Activated naive CD4-positive, alpha-beta T cell treated with anti-CD3 and anti-CD28 coated beads, Interleukin-2, amount 50 U/mL, for 72 hours (primary cell): ENCODE measurements around the gene SNRK. TPM values are rescaled to one million over a fixed set of nuclear protein-coding genes. Genes with fewer than 3 reads are reported as not detected.

Experiments used
- ATAC-seq, 2 donors: fragments of 150-1000 bp; cut with Tn5 transposase; 2 replicates each; pipeline ENCODE4 v1.10.0; 2021; ENCODE audit warnings: mild to moderate bottlenecking in 2 of 2, moderate library complexity in 2 of 2
- DNase-seq, 2 donors: peaks; one replicate each; pipeline ENCODE4 v3.0.0; 2021 to 2022; ENCODE audit warnings: low spot score in 2 of 2
- H3K27ac Mint-ChIP-seq, 2 donors: one replicate each; pipeline ENCODE4 v1.8.0; 2022; ENCODE audit warnings: mild to moderate bottlenecking in 2 of 2, mixed read lengths in 2 of 2
- H3K36me3 Mint-ChIP-seq, 2 donors: one replicate each; pipeline ENCODE4 v1.8.0; 2022; ENCODE audit warnings: mixed read lengths in 2 of 2
- H3K9me3 Mint-ChIP-seq, 2 donors: one replicate each; pipeline ENCODE4 v1.8.0; 2022; ENCODE audit warnings: mixed read lengths in 2 of 2
- total RNA-seq, 2 donors: library from RNA; stranded (reverse); gene quantifications; one replicate each; pipeline ENCODE4 v1.2.3, GENCODE V29; 2022

Gene SNRK
- total RNA-seq, 2 donors from 2014 or later: 21.2 to 28.6 TPM

DNA sequence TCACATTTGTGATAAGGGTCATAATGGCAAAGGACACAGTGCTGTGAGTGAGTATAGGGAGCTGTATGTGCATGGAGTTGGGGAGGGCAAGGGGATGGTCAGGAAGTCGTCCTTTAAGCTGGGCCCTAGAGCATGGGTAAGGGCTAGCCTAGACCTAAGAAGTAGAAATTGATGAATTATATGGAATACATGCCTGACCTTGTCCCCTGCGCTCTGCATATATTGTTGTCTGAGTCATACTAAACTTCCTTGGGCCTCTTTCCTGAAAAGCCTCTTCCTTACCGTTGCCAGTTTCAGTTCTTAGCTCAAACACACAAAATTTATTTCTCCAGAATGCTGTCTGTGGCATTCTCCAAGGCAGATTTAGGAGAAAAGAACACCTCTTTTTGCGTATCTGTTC is 4.6 kb downstream of the SNRK start:
- no peak for ATAC-seq
- Mint-ChIP-seq H3K9me3 (no peaks in the 10 kb centered on the region), H3K27ac (peak overlapping the region; percentile 86 to 92), H3K36me3 (peaks cover 0 to 14% of the 10 kb centered on the region in 2 donors)
- no peak for DNase-seq

DNA sequence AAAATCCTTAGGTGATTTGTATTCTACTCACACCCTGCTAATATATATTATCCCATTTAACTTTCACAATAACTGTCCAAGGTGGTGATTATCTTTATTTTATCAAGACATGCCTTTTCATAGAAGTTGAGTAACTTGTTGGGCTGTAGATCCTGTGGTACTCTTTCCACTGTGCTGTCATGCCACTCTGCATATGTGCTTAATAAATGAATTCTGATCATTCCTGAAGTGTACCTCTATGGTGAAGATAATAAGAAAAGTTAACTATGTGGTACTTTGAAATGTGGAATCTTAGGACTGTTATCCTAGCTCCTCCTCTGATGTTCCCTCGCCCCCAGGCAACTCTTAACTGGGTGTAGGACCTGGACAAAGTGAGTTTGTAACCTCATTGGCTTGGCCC is 5.2 kb downstream of the SNRK start:
- peaks cover 0 to 14% of the 10 kb centered on the region in 2 donors for H3K36me3 Mint-ChIP-seq
- ATAC-seq (no peak), DNase-seq (no peak)
- H3K27ac Mint-ChIP-seq: peak overlapping the region in 1 of 2 donors; percentile 92
- no peaks in the 10 kb centered on the region for H3K9me3 Mint-ChIP-seq

DNA sequence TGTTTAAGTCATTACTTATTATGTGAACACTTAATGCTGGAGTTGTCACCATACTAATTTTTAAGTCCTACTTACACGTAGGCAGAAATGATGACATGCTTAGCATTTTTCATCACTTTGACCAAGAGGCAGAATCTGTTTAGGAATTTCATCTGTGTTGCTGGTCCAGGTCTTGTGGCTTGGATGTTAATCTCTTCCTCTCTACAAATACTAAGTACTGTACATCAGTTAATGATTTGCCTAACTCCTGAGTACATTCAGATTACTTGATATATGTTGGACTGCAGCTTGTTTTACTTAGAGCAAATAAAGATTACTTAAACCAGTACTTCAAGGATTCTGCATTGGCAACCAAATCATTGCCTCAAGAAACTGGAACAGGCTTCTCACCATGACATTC is 8.6 kb downstream of the SNRK start:
- no peak for DNase-seq
- no peaks in the 10 kb centered on the region for H3K9me3 Mint-ChIP-seq
- H3K27ac Mint-ChIP-seq: no peak overlapping the region
- H3K36me3 Mint-ChIP-seq: peaks cover 0 to under 1% of the 10 kb centered on the region in 2 donors
- ATAC-seq: no peak

DNA sequence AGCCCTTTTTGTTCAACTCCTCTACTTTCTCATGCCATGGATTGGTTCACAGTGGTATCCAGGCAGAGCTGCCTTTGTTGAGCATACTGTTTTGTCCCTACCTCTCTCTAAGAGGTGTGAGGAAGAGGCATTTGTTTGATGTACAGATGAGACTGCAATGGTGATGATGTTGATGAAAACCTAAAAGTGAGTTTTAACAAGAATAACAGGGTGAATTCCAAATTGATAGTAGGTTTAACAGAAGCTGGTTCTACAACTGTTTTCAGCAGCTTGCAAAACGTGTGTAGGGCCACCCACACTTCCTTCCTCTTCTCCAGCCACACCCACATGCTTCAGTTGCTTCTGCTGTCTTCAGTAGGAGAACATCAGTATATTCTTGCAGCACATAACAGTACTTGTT is 10.2 kb downstream of the SNRK start:
- ATAC-seq (peak; percentile 84 to 88), DNase-seq (no peak)
- Mint-ChIP-seq H3K36me3 (no peaks in the 10 kb centered on the region), H3K27ac (peak overlapping the region in 1 of 2 donors; percentile 72), H3K9me3 (no peaks in the 10 kb centered on the region)

DNA sequence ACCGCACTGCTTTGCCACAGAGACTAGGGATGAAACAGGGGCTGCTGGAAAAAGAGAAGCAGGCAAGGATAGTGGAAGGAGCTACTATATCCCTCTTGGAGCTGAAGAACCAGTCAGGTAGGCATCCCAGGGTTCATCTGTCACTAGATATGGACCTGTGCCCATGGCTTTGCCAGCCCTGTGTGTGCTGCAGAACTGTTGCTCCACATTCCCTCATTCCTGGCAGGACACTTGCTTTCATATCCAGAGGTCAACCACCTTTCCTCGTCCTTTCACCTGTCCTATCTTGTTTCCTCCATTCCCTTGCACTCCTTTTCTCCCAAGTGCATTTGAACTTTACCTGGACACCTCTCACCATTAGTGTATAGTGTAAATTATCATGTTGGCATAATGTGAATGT is 12.0 kb downstream of the SNRK start:
- H3K27ac Mint-ChIP-seq: peak overlapping the region; percentile 72 to 78
- ATAC-seq (no peak), DNase-seq (no peak)
- H3K36me3 Mint-ChIP-seq: peaks cover 0 to 5% of the 10 kb centered on the region in 2 donors
- H3K9me3 Mint-ChIP-seq: no peaks in the 10 kb centered on the region

DNA sequence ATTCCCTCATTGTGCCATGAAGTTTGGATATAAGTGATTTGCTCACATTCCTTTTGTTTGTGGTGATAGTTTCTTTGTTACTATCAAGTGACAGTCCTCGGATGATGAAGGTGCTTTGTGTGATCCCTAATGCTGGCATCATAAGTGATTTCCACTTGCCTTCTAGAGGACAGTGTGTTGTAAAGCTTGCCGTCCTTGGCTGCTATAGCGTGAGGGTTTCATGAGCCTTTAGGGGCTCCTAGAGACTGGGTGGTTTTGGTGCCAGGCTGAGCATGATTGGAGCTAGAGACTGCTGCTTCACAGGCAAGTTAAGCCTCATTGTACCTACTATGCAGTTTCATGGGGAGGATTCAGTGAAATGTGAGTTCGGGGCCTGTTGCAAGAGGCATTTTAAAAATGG is 12.4 kb downstream of the SNRK start:
- Mint-ChIP-seq H3K36me3 (peaks cover 0 to 10% of the 10 kb centered on the region in 2 donors), H3K27ac (peak overlapping the region; percentile 72 to 78), H3K9me3 (no peaks in the 10 kb centered on the region)
- DNase-seq (no peak), ATAC-seq (no peak)

DNA sequence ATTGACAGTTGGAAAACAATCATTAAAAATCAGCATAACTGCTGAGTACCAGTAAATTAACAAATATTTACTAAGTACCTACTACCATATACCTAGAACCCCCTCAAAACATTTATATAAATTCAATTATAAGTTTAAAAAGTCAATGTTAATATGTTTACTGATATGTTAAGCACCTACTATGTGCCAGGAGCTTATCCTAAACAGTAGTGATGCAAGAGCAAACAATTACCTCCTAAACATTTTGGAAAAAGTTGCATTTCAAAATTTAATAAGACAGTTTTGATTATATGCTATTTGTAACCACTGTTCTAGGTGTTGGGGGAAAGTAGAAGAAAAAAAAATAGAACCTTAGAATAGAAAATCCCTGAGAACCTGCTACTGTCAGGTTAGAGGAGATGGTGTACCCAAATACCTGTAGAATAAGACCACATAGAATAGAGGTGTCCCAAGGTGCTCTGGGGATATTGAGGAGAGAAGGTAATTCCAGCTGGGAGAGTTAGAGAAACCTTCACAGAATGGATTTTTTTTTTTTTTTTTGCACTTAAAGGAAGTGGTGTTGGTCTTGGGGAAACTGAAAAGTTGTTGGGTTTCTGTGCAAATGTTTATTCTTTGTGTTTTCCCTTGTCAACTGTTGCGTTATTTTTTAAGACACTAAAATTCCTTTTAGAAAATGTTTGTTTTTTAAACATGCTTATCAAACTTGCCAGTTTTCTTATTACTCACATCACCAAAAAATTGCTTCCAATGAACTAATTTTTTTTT is 16.0 kb downstream of the SNRK start:
- no peak for DNase-seq
- H3K36me3 Mint-ChIP-seq: peaks cover 7 to 29% of the 10 kb centered on the region in 2 donors
- no peak for ATAC-seq
- H3K27ac Mint-ChIP-seq: no peak overlapping the region
- H3K9me3 Mint-ChIP-seq: no peaks in the 10 kb centered on the region

DNA sequence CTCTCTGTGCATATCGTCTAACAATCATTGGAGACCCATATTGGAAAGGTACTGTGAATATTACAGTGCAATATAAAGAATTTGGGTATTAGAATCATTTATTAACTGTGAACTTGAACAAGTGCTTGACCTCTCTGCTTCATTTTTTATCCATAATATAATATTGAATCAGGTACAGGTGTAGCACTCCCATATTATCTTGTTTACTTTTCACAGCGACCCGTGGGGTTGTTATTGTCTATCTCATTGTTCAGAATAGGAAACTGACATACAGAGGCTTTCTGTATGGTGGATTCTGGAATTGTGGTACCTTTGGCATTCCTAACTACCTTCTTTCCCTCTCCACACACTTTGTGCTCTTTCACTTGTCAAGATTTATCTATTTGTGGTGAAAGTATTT is 17.8 kb downstream of the SNRK start:
- Mint-ChIP-seq H3K27ac (no peak overlapping the region), H3K9me3 (no peaks in the 10 kb centered on the region), H3K36me3 (peaks cover 18 to 45% of the 10 kb centered on the region in 2 donors)
- no peak for ATAC-seq
- DNase-seq: no peak

DNA sequence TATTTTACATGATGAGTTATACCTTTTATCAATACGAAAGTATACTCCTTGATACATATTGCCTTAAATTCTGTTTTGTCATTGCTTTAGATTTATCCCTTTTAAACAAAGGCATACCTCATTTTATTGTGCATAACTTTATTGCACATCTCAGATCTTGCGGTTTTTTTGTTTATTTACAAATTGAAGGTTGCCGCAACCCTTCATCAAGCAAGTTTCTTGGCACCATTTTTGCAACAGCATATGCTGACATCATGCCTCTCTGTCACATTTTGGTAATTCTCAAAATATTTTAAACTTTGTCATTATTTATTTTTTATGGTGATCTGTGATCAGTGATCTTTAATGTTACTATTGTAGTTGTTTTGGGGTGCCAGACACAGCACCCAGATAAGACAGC is 20.9 kb downstream of the SNRK start:
- DNase-seq (no peak), ATAC-seq (no peak)
- Mint-ChIP-seq H3K9me3 (no peaks in the 10 kb centered on the region), H3K36me3 (peaks cover 24 to 64% of the 10 kb centered on the region in 2 donors), H3K27ac (no peak overlapping the region)

DNA sequence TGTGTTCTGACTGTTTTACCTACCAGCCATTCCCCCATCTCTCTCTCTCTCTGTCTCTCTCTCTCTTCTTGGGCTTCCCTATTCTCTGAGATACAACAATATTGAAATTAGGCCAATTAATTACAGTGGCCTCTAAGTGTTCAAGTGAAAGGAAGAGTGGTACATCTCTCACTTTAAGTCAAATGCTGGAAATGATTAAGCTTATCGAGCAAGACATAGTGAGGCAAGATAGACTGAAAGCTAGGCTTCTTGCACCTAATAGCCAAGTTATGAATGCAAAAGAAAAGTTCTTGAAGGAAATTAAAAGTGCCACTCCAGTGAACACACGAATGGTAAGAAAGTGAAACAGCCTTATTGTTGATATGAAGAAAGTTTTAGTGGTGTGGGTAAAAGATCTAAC is 21.3 kb downstream of the SNRK start:
- Mint-ChIP-seq H3K36me3 (peaks cover 24 to 68% of the 10 kb centered on the region in 2 donors), H3K27ac (peak overlapping the region in 1 of 2 donors; percentile 58), H3K9me3 (peaks cover 0 to 2% of the 10 kb centered on the region in 2 donors)
- DNase-seq (no peak), ATAC-seq (peak in 1 of 2 donors; percentile 14)

DNA sequence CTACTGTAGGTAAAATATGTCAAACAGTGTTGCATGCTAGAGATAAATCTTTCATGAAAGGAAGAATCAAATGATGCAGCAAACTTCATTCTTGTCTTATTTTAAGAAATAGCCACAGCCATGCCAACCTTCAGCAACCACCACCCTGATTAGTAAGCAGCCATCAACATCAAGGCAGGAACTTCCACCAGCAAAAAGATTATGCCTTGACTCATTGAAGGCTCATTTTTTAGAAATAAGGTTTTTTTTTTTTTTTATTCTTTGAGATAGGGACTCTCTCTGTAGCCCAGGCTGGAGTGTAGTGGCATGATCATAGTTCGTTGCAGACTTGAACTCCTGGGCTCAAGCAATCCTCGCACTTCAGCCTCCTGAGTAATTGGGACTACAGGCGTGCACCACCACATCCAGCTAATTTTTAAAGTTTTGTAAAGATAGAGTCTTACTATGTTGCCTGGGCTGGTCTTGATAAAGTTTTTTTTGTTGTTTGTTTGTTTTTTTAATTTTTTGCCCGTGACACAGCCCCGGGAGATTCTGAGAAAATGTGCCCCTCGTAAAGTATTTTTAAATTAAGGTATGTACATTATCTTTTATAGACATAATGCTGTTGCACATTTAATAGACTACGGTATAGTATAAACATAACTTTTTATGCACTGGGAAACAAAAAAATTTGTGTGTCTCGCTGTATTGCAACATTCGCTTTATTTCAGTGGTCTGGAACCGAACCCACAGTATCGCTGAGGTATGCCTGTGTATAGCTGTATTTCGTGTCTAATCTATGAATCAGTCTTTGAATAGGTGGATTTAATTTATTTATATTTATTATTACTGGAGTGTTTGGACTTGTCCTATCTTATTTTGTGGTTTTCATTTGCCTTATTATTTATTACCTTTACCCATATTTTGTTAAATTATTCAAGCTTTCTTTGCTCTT is 23.3 kb downstream of the SNRK start:
- DNase-seq (no peak), ATAC-seq (peak in 1 of 2 donors; percentile 44)
- H3K9me3 Mint-ChIP-seq: peaks cover 0 to 5% of the 10 kb centered on the region in 2 donors
- H3K27ac Mint-ChIP-seq: peak overlapping the region in 1 of 2 donors; percentile 30
- H3K36me3 Mint-ChIP-seq: peaks cover 18 to 59% of the 10 kb centered on the region in 2 donors

DNA sequence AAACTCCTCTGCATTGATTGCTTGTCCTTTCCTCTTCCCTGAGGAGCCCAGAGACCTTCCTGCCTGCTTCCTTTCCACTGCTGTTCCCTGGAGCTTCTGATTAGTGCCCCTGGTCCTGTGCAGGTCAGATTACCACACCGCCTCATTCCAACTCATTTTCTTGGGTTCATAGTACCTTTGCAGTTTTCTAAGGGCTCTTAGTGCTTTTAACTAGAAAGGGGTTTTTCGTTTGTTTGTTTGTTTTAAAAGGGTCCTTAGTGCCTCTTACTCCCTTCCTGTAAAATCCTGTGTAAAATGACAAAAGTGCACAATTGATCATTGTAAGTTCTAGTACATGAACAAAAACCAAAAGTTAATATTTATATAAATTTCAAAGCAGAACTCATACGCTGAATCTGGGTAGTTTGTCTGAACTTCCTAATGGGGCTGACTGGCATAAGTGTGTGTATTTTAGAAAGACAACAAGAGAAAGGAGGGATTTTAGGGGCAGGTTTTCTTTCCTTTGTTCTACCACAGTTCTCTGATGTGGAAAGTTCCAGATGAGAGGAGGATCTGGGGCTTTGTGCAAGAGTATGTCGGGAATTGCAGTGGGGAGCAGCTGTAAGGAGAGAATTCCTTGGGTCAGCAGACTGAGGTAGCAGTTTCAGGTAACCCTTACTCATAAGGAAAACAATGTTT is 30.6 kb downstream of the SNRK start:
- H3K36me3 Mint-ChIP-seq: peaks cover 4 to 31% of the 10 kb centered on the region in 2 donors
- peak overlapping the region; percentile 9 to 40 for H3K27ac Mint-ChIP-seq
- ATAC-seq: no peak
- no peak for DNase-seq
- H3K9me3 Mint-ChIP-seq: peaks cover 0 to 5% of the 10 kb centered on the region in 2 donors

DNA sequence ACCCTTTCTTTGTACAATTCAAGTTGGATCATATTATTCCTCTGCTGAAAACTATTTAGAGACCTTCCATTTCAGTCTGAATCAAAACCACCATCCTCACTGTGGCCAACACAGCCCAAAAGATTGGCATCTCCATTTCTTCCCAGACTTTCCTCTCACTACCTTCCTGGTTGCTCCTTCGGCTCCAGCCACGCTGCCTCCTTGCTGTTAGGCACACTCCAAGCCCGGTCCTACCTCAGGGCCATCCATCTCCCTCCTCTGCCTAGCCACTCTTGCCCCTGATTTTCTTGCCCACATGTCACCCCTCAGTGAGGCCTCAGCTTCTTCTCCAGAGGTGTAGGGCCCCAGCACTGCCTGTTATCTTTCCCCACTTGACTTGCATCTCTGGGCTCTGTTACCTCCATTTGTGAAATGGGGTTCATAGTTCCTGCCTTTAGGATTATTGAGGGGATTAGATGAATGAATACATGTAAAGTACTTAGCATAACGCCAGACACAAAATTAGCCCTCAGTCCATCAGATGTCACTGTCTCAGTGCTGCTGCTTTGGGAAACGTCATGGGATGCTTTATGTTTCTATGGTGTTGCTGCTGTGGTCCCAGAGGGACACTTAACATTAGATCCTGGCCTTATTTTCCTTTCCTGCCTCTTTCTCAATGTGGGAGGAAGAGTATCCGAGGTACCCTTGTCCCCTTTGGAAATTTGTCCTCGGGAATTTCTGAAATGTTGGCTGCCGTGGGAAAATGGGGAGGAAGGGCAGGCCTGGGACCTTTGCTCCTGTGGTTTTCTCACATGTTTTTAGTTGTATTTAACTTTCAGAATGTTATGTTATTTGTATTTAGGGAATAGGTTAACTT is 31.3 kb downstream of the SNRK start:
- H3K36me3 Mint-ChIP-seq: peaks cover 4 to 27% of the 10 kb centered on the region in 2 donors
- H3K9me3 Mint-ChIP-seq: peaks cover 0 to 2% of the 10 kb centered on the region in 2 donors
- no peak for ATAC-seq
- DNase-seq: no peak
- peak overlapping the region; percentile 11 to 40 for H3K27ac Mint-ChIP-seq

DNA sequence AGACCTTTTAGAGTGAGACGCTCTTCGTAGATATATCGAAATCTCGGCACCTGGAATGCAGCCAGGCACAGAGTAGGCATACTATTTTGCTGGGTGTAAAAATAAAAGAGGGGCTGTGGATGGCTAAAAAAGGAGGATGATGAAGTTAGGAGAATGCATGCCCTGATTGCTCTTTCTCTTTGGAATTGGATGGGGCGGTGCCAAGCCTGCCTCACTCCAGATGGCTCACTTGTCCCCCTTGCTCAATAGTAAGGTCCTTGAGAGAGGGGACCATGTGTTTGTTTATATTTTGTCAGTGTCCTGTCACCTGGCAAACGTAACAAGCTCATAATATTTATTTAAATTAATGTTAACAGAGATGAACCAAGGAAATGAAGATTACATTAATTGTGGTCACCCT is 33.0 kb downstream of the SNRK start:
- H3K27ac Mint-ChIP-seq: peak overlapping the region; percentile 3 to 53
- no peak for DNase-seq
- peaks cover 4 to 24% of the 10 kb centered on the region in 2 donors for H3K36me3 Mint-ChIP-seq
- ATAC-seq: no peak
- peaks cover 0 to 4% of the 10 kb centered on the region in 2 donors for H3K9me3 Mint-ChIP-seq

DNA sequence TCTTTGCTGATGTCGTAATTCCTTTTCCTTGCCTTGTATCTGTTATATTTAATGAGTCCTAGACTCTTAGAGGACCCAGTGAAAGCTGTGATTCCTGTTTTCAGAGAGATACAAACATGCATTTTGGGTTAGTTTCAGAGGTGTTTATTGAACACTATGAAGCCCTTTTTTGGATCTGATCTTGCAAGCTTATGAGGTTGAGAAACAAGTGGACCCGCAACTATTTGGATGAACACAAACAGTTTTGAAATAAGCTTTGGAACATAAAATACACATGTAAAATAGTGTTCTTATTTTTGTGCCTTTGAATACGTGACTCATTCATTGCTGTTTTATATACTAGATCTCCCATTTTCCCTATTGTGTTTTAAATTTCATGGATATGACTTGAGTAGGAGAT is 33.5 kb downstream of the SNRK start:
- Mint-ChIP-seq H3K36me3 (peaks cover 4 to 24% of the 10 kb centered on the region in 2 donors), H3K27ac (peak overlapping the region in 1 of 2 donors; percentile 53)
- DNase-seq: no peak

DNA sequence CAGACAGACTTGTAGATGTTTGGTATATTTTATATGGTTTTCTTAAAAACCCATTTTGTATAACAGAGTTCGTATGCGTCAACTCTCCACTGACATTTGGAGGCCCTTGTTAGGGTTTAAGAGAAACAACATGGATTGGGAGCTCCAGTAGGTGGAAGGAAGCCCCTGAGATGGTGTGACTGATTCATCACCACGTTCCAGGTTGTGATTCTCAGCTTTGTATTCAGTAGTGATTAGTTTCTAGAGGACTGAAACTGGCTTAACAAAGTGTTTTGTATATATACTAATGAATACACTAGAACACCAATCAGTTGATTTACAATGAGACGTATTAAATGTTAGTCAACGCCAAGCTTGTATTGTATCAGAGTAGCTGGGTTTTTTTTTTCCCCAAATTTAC is 33.9 kb downstream of the SNRK start:
- DNase-seq (no peak), ATAC-seq (peak in 1 of 2 donors; percentile 20)
- Mint-ChIP-seq H3K9me3 (peaks cover 0 to 4% of the 10 kb centered on the region in 2 donors), H3K27ac (no peak overlapping the region), H3K36me3 (peaks cover 4 to 24% of the 10 kb centered on the region in 2 donors)

More for the DNA sequence above, 33.5 kb downstream of the SNRK start:
- ATAC-seq: no peak
- H3K9me3 Mint-ChIP-seq: peaks cover 0 to 4% of the 10 kb centered on the region in 2 donors
